ENCODE results near the gene TTC21B.

GRCh38 chr2:165876712-165877111 lies 76.9 kb downstream of the TTC21B start:
- no peak for TF ChIP-seq E2F5 (CRISPR knock-in tag; IDR thresholded peaks at IDR 0.05)
- no peak for TF ChIP-seq NFYB (CRISPR knock-in tag; conservative IDR thresholded peaks at IDR 0.05; ENCODE audit: low read depth)
- TF ChIP-seq SP1 (CRISPR knock-in tag; conservative IDR thresholded peaks at IDR 0.05): no peak
- TF ChIP-seq ZNF121 (CRISPR knock-in tag; IDR thresholded peaks at IDR 0.05): no peak
- no peak for TF ChIP-seq CTCF (IDR thresholded peaks at IDR 0.05)
- TF ChIP-seq SMAD4 (CRISPR knock-in tag; IDR thresholded peaks at IDR 0.05): no peak
